ENCODE results near the gene ALAD. TPM values are rescaled to one million over a fixed set of nuclear protein-coding genes. Genes with fewer than 3 reads are reported as not detected.

ALAD gene
- total and polyA plus RNA-seq, 2 of the 13 experiments (the other 11 are each of a cell fraction or from before 2014, with no cell fraction given): 21.8 to 30.1 TPM

GRCh38 chr9:113376634-113377567, 24.2 kb downstream of the ALAD start, which contains the start of gene HDHD3 (continued):
- TF ChIP-seq, protein P1, sequence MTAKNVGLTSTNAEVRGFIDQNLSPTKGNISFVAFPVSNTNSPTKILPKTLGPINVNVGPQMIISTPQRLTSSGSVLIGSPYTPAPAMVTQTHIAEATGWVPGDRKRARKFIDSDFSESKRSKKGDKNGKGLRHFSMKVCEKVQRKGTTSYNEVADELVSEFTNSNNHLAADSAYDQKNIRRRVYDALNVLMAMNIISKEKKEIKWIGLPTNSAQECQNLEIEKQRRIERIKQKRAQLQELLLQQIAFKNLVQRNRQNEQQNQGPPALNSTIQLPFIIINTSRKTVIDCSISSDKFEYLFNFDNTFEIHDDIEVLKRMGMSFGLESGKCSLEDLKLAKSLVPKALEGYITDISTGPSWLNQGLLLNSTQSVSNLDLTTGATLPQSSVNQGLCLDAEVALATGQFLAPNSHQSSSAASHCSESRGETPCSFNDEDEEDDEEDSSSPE (CRISPR knock-in tag; IDR thresholded peaks at IDR 0.05): peak; percentile 28; the same call in 1 of the 2 replicates
- TF ChIP-seq POLR2G (IDR thresholded peaks at IDR 0.05; ENCODE audit: low read depth, low read length): peak; percentile 82
- TF ChIP-seq, protein P2, sequence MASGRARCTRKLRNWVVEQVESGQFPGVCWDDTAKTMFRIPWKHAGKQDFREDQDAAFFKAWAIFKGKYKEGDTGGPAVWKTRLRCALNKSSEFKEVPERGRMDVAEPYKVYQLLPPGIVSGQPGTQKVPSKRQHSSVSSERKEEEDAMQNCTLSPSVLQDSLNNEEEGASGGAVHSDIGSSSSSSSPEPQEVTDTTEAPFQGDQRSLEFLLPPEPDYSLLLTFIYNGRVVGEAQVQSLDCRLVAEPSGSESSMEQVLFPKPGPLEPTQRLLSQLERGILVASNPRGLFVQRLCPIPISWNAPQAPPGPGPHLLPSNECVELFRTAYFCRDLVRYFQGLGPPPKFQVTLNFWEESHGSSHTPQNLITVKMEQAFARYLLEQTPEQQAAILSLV (CRISPR knock-in tag; IDR thresholded peaks at IDR 0.05; ENCODE audit: borderline replicate concordance): no peak; the same call in 1 of the 2 replicates
- TF ChIP-seq ZNF724P (CRISPR knock-in tag; IDR thresholded peaks at IDR 0.05; ENCODE audit: borderline replicate concordance): no peak
- TF ChIP-seq ZNF335 (CRISPR knock-in tag; IDR thresholded peaks at IDR 0.05): no peak
- no peak for TF ChIP-seq RFXANK (CRISPR knock-in tag; IDR thresholded peaks at IDR 0.05)
- TF ChIP-seq KLF6 (CRISPR knock-in tag; IDR thresholded peaks at IDR 0.05): peak; percentile 29; the same call in 1 of the 2 replicates
- TF ChIP-seq GABPB1 (CRISPR knock-in tag; IDR thresholded peaks at IDR 0.05): peak; percentile 77
- no peak for TF ChIP-seq ZNF674 (CRISPR knock-in tag; IDR thresholded peaks at IDR 0.05; ENCODE audit: low read depth)
- TF ChIP-seq ZNF704 (CRISPR knock-in tag; IDR thresholded peaks at IDR 0.05; ENCODE audit: borderline replicate concordance): no peak
- 0 out of 2 replicates have a peak, but pooled peaks have one; percentile 40 for TF ChIP-seq PLSCR1 (CRISPR knock-in tag; IDR thresholded peaks at IDR 0.05; ENCODE audit: borderline replicate concordance)
- TF ChIP-seq, protein P3, sequence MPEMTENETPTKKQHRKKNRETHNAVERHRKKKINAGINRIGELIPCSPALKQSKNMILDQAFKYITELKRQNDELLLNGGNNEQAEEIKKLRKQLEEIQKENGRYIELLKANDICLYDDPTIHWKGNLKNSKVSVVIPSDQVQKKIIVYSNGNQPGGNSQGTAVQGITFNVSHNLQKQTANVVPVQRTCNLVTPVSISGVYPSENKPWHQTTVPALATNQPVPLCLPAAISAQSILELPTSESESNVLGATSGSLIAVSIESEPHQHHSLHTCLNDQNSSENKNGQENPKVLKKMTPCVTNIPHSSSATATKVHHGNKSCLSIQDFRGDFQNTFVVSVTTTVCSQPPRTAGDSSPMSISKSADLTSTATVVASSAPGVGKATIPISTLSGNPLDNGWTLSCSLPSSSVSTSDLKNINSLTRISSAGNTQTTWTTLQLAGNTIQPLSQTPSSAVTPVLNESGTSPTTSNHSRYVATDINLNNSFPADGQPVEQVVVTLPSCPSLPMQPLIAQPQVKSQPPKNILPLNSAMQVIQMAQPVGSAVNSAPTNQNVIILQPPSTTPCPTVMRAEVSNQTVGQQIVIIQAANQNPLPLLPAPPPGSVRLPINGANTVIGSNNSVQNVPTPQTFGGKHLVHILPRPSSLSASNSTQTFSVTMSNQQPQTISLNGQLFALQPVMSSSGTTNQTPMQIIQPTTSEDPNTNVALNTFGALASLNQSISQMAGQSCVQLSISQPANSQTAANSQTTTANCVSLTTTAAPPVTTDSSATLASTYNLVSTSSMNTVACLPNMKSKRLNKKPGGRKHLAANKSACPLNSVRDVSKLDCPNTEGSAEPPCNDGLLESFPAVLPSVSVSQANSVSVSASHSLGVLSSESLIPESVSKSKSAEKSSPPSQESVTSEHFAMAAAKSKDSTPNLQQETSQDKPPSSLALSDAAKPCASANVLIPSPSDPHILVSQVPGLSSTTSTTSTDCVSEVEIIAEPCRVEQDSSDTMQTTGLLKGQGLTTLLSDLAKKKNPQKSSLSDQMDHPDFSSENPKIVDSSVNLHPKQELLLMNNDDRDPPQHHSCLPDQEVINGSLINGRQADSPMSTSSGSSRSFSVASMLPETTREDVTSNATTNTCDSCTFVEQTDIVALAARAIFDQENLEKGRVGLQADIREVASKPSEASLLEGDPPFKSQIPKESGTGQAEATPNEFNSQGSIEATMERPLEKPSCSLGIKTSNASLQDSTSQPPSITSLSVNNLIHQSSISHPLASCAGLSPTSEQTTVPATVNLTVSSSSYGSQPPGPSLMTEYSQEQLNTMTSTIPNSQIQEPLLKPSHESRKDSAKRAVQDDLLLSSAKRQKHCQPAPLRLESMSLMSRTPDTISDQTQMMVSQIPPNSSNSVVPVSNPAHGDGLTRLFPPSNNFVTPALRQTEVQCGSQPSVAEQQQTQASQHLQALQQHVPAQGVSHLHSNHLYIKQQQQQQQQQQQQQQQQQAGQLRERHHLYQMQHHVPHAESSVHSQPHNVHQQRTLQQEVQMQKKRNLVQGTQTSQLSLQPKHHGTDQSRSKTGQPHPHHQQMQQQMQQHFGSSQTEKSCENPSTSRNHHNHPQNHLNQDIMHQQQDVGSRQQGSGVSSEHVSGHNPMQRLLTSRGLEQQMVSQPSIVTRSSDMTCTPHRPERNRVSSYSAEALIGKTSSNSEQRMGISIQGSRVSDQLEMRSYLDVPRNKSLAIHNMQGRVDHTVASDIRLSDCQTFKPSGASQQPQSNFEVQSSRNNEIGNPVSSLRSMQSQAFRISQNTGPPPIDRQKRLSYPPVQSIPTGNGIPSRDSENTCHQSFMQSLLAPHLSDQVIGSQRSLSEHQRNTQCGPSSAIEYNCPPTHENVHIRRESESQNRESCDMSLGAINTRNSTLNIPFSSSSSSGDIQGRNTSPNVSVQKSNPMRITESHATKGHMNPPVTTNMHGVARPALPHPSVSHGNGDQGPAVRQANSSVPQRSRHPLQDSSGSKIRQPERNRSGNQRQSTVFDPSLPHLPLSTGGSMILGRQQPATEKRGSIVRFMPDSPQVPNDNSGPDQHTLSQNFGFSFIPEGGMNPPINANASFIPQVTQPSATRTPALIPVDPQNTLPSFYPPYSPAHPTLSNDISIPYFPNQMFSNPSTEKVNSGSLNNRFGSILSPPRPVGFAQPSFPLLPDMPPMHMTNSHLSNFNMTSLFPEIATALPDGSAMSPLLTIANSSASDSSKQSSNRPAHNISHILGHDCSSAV (CRISPR knock-in tag; IDR thresholded peaks at IDR 0.05; ENCODE audit: borderline replicate concordance): 0 out of 2 replicates have a peak, but pooled peaks have one; percentile 55
- TF ChIP-seq ZNF781 (CRISPR knock-in tag; IDR thresholded peaks at IDR 0.05; ENCODE audit: borderline replicate concordance, not compliant biosample characterization): no peak
- peak; percentile 63; the same call in 1 of the 2 replicates for TF ChIP-seq ATF7-NPFF (CRISPR knock-in tag; IDR thresholded peaks at IDR 0.05; ENCODE audit: low read depth)
- no peak for TF ChIP-seq ZC3H4 (CRISPR knock-in tag; IDR thresholded peaks at IDR 0.05; ENCODE audit: borderline replicate concordance)

Data from HepG2 (cell line).